Measurements from ENCODE around the gene CLP1.
A peak's percentile ranks its signal among the peaks of the same experiment; 100 is the strongest.

The CLP1 gene

GRCh38 chr11:57639321-57640067, 18.1 kb upstream of the CLP1 start:
- 3% methylated on average over 5 of the region's 15 CpGs for WGBS (ENCODE audit: insufficient coverage)
- peak; percentile 63 to 93 (median 90) for DNase-seq
- Histone ChIP-seq H3K9me3 (ENCODE audit: control extremely low read depth in 1 of 5, control insufficient read depth in 4 of 5, insufficient read depth in 2 of 5, low read depth in 1 of 5, low read length in 4 of 5) (no peaks in the 10 kb centered on the region), H3K27me3 (replicated peaks in 2 of 5; ENCODE audit: control insufficient read depth in 4 of 5, insufficient read depth in 5 of 5, low read length in 4 of 5) (no peaks in the 10 kb centered on the region), H3K27ac (ENCODE audit: insufficient read depth in 1 of 2, low read depth in 1 of 2, low read length in 2 of 2, poor library complexity in 1 of 2, severe bottlenecking in 2 of 2) (peak overlapping the region; percentile 46 to 66), H3K4me1 (ENCODE audit: control extremely low read depth in 1 of 4, control insufficient read depth in 4 of 4, insufficient read depth in 4 of 4, low read length in 3 of 4) (peaks cover 7 to 68% (median 41%) of the 10 kb centered on the region in 4 experiments), H3K36me3 (ENCODE audit: control insufficient read depth in 4 of 4, insufficient read depth in 4 of 4, low read length in 3 of 4) (peaks cover 0 to 12% (median 1%) of the 10 kb centered on the region in 4 experiments), H3K4me3 (ENCODE audit: control insufficient read depth in 1 of 7, extremely low read depth in 1 of 7, insufficient read depth in 4 of 7, low read depth in 2 of 7, low read length in 6 of 7) (peak overlapping the region; percentile 49 to 92 (median 88))
- ChIA-PET CTCF (interaction anchor here (0.6 to 14.0 kb wide), 27 partner anchors 8 to 297 kb away, joined by 3 to 401 read pairs (median 8); partner anchors contain the start of genes SERPING1, TIMM10, UBE2L6 and YPEL4), POLR2A (interaction anchor here (0.6 to 3.3 kb wide), 6 partner anchors 8 to 372 kb away, joined by 3 to 18 read pairs (median 3); partner anchors contain the start of genes UBE2L6 and YPEL4)

- ChIA-PET POLR2A (interaction anchor here (0.6 to 3.3 kb wide), 6 partner anchors 8 to 109 kb away, joined by 3 to 18 read pairs (median 3); partner anchors contain the start of genes SELENOH, TIMM10 and UBE2L6), CTCF (interaction anchor here (0.7 to 14.0 kb wide), 46 partner anchors 9 to 298 kb away, joined by 3 to 401 read pairs (median 6); partner anchors contain the start of genes CLP1, RTN4RL2, SERPING1 and SLC43A1)
- H3K27ac ChIP-seq (ENCODE audit: insufficient read depth in 1 of 2, low read depth in 1 of 2, low read length in 2 of 2, poor library complexity in 1 of 2, severe bottlenecking in 2 of 2) = peak overlapping the region; percentile 25 to 66
- H3K4me3 ChIP-seq (ENCODE audit: control insufficient read depth in 1 of 7, extremely low read depth in 1 of 7, insufficient read depth in 4 of 7, low read depth in 2 of 7, low read length in 6 of 7) = peak overlapping the region; percentile 16 to 92 (median 88)
- no peaks in the 10 kb centered on the region for H3K9me3 ChIP-seq (ENCODE audit: control extremely low read depth in 1 of 5, control insufficient read depth in 4 of 5, insufficient read depth in 2 of 5, low read depth in 1 of 5, low read length in 4 of 5)
- DNase-seq = no peak
- no peaks in the 10 kb centered on the region for H3K27me3 ChIP-seq (replicated peaks in 2 of 5; ENCODE audit: control insufficient read depth in 4 of 5, insufficient read depth in 5 of 5, low read length in 4 of 5)
- 48% methylated on average over 8 of the region's 9 CpGs for WGBS (ENCODE audit: insufficient coverage)
- peaks cover 7 to 74% (median 45%) of the 10 kb centered on the region in 4 experiments for H3K4me1 ChIP-seq (ENCODE audit: control extremely low read depth in 1 of 4, control insufficient read depth in 4 of 4, insufficient read depth in 4 of 4, low read length in 3 of 4)
- peaks cover 0 to 12% (median 1%) of the 10 kb centered on the region in 4 experiments for H3K36me3 ChIP-seq (ENCODE audit: control insufficient read depth in 4 of 4, insufficient read depth in 4 of 4, low read length in 3 of 4)
Measured at GRCh38 chr11:57640068-57640800, 17.3 kb upstream of the CLP1 start.

GRCh38 chr11:57641011-57641807, 16.4 kb upstream of the CLP1 start:
- H3K27ac ChIP-seq (ENCODE audit: insufficient read depth in 1 of 2, low read depth in 1 of 2, low read length in 2 of 2, poor library complexity in 1 of 2, severe bottlenecking in 2 of 2) = no peak overlapping the region
- ChIA-PET CTCF (interaction anchor here (0.6 to 14.0 kb wide), 48 partner anchors 8 to 296 kb away, joined by 3 to 401 read pairs (median 5); partner anchors contain the start of genes CLP1, RTN4RL2, SERPING1 and SLC43A1), POLR2A (interaction anchor here (0.6 to 3.3 kb wide), 5 partner anchors 72 to 110 kb away, joined by 3 to 18 read pairs (median 3); partner anchors contain the start of genes SELENOH, TIMM10 and UBE2L6)
- H3K27me3 ChIP-seq (replicated peaks in 2 of 5; ENCODE audit: control insufficient read depth in 4 of 5, insufficient read depth in 5 of 5, low read length in 4 of 5) = peaks cover 0 to 7% (median 1%) of the 10 kb centered on the region in 5 experiments
- DNase-seq = peak; percentile 67 to 83 (median 78)
- peak overlapping the region in 3 of 7 experiments; percentile 16 to 92 (median 92) for H3K4me3 ChIP-seq (ENCODE audit: control insufficient read depth in 1 of 7, extremely low read depth in 1 of 7, insufficient read depth in 4 of 7, low read depth in 2 of 7, low read length in 6 of 7)
- H3K4me1 ChIP-seq (ENCODE audit: control extremely low read depth in 1 of 4, control insufficient read depth in 4 of 4, insufficient read depth in 4 of 4, low read length in 3 of 4) = peaks cover 12 to 84% (median 55%) of the 10 kb centered on the region in 4 experiments
- no peaks in the 10 kb centered on the region for H3K9me3 ChIP-seq (ENCODE audit: control extremely low read depth in 1 of 5, control insufficient read depth in 4 of 5, insufficient read depth in 2 of 5, low read depth in 1 of 5, low read length in 4 of 5)
- H3K36me3 ChIP-seq (ENCODE audit: control insufficient read depth in 4 of 4, insufficient read depth in 4 of 4, low read length in 3 of 4) = peaks cover 0 to 12% (median 1%) of the 10 kb centered on the region in 4 experiments
- WGBS (ENCODE audit: insufficient coverage) = 53% methylated on average over 6 of the region's 7 CpGs

GRCh38 chr11:57643802-57644201, 13.8 kb upstream of the CLP1 start:
- ChIA-PET POLR2A (no interaction called here), CTCF (interaction anchor here (0.7 to 14.0 kb wide), 24 partner anchors 9 to 214 kb away, joined by 3 to 401 read pairs (median 6); partner anchors contain the start of genes CLP1, TIMM10 and UBE2L6)

GRCh38 chr11:57644748-57645688, 12.5 kb upstream of the CLP1 start:
- 36% methylated on average over 11 of the region's 17 CpGs for WGBS (ENCODE audit: insufficient coverage)
- Histone ChIP-seq H3K4me1 (ENCODE audit: control extremely low read depth in 1 of 4, control insufficient read depth in 4 of 4, insufficient read depth in 4 of 4, low read length in 3 of 4) (peaks cover 21 to 93% (median 66%) of the 10 kb centered on the region in 4 experiments), H3K4me3 (ENCODE audit: control insufficient read depth in 1 of 7, extremely low read depth in 1 of 7, insufficient read depth in 4 of 7, low read depth in 2 of 7, low read length in 6 of 7) (no peak overlapping the region), H3K9me3 (ENCODE audit: control extremely low read depth in 1 of 5, control insufficient read depth in 4 of 5, insufficient read depth in 2 of 5, low read depth in 1 of 5, low read length in 4 of 5) (no peaks in the 10 kb centered on the region), H3K27me3 (replicated peaks in 2 of 5; ENCODE audit: control insufficient read depth in 4 of 5, insufficient read depth in 5 of 5, low read length in 4 of 5) (peaks cover 0 to 41% (median 19%) of the 10 kb centered on the region in 5 experiments), H3K36me3 (ENCODE audit: control insufficient read depth in 4 of 4, insufficient read depth in 4 of 4, low read length in 3 of 4) (peaks cover 0 to 12% (median 1%) of the 10 kb centered on the region in 4 experiments), H3K27ac (ENCODE audit: insufficient read depth in 1 of 2, low read depth in 1 of 2, low read length in 2 of 2, poor library complexity in 1 of 2, severe bottlenecking in 2 of 2) (no peak overlapping the region)
- ChIA-PET POLR2A (interaction anchor here (1.0 kb wide), 1 partner anchor 77 kb away, joined by 3 read pairs; no protein-coding TSS in a partner anchor), CTCF (interaction anchor here (0.6 to 14.0 kb wide), 31 partner anchors 10 to 947 kb away, joined by 3 to 401 read pairs (median 5); partner anchors contain the start of genes CLP1, TIMM10 and UBE2L6)
- peak; percentile 82 to 88 (median 87) for DNase-seq

More at GRCh38 chr11:57643802-57644201, 13.8 kb upstream of the CLP1 start:
- no peaks in the 10 kb centered on the region for H3K9me3 ChIP-seq (ENCODE audit: control extremely low read depth in 1 of 5, control insufficient read depth in 4 of 5, insufficient read depth in 2 of 5, low read depth in 1 of 5, low read length in 4 of 5)
- no peak overlapping the region for H3K27ac ChIP-seq (ENCODE audit: insufficient read depth in 1 of 2, low read depth in 1 of 2, low read length in 2 of 2, poor library complexity in 1 of 2, severe bottlenecking in 2 of 2)
- DNase-seq = no peak
- WGBS (ENCODE audit: insufficient coverage) = 86% methylated on average over 3 of the region's 3 CpGs
- peaks cover 0 to 32% (median 16%) of the 10 kb centered on the region in 5 experiments for H3K27me3 ChIP-seq (replicated peaks in 2 of 5; ENCODE audit: control insufficient read depth in 4 of 5, insufficient read depth in 5 of 5, low read length in 4 of 5)
- H3K36me3 ChIP-seq (ENCODE audit: control insufficient read depth in 4 of 4, insufficient read depth in 4 of 4, low read length in 3 of 4) = peaks cover 0 to 12% (median 1%) of the 10 kb centered on the region in 4 experiments
- H3K4me1 ChIP-seq (ENCODE audit: control extremely low read depth in 1 of 4, control insufficient read depth in 4 of 4, insufficient read depth in 4 of 4, low read length in 3 of 4) = peaks cover 19 to 93% (median 68%) of the 10 kb centered on the region in 4 experiments
- no peak overlapping the region for H3K4me3 ChIP-seq (ENCODE audit: control insufficient read depth in 1 of 7, extremely low read depth in 1 of 7, insufficient read depth in 4 of 7, low read depth in 2 of 7, low read length in 6 of 7)
